Mesenchymal stem cell (in vitro differentiated cells and primary cell): ENCODE results near the gene AZGP1.
"Not testable (repeated sequence)": the region's sequence is repeated elsewhere in the genome, so short reads cannot be mapped to it uniquely, and the experiment has no call there.

ENCODE experiments used
- DNase-seq: peaks from one replicate; pipeline ENCODE4 v3.0.0-alpha.2; 2013
- H2AFZ ChIP-seq: one replicate; pipeline ENCODE4 v1.6.1; 2013; ENCODE audit warnings: low read depth, mild to moderate bottlenecking, control low read depth, inconsistent platforms, low read length, moderate library complexity
- H2AK5ac ChIP-seq: 2 replicates; pipeline ENCODE4 v1.6.1; 2013; ENCODE audit warnings: low read length, moderate library complexity, mild to moderate bottlenecking, inconsistent platforms; ENCODE audit not compliant: severe bottlenecking
- H2BK120ac ChIP-seq: one replicate; pipeline ENCODE4 v1.6.1; 2013; ENCODE audit warnings: low read depth, mild to moderate bottlenecking, inconsistent platforms, low read length, moderate library complexity
- H2BK12ac ChIP-seq, 2 experiments: one replicate each; pipeline ENCODE4 v1.6.1; 2013; ENCODE audit warnings: inconsistent platforms in 2 of 2, low read length in 2 of 2, mild to moderate bottlenecking in 2 of 2, moderate library complexity in 2 of 2, control low read depth in 1 of 2
- H2BK15ac ChIP-seq: one replicate; pipeline ENCODE4 v1.6.1; 2013; ENCODE audit warnings: mild to moderate bottlenecking, low read depth, inconsistent platforms; ENCODE audit not compliant: poor library complexity, severe bottlenecking
- H2BK5ac ChIP-seq: 2 replicates; pipeline ENCODE4 v1.6.1; 2013; ENCODE audit warnings: low read depth, mild to moderate bottlenecking, low read length, control low read depth, inconsistent platforms; ENCODE audit not compliant: poor library complexity, severe bottlenecking
- H3K14ac ChIP-seq, 2 experiments: one replicate each; pipeline ENCODE4 v1.6.1; 2013; ENCODE audit warnings: inconsistent platforms in 2 of 2, low read length in 2 of 2, control low read depth in 1 of 2, mild to moderate bottlenecking in 1 of 2, moderate library complexity in 1 of 2
- H3K18ac ChIP-seq, 2 experiments: one replicate each; pipeline ENCODE4 v1.6.1; 2013; ENCODE audit warnings: inconsistent platforms in 2 of 2, low read length in 2 of 2, control low read depth in 1 of 2, low read depth in 1 of 2, mild to moderate bottlenecking in 1 of 2
- H3K23ac ChIP-seq, 2 experiments: one replicate each; pipeline ENCODE4 v1.6.1; 2013; ENCODE audit warnings: inconsistent platforms in 2 of 2, low read length in 2 of 2, mild to moderate bottlenecking in 2 of 2, moderate library complexity in 2 of 2, control low read depth in 1 of 2
- H3K27ac ChIP-seq: 2 replicates; pipeline ENCODE4 v1.5.1; 2013; ENCODE audit warnings: mild to moderate bottlenecking, moderate library complexity, low read length, control low read depth, inconsistent platforms; ENCODE audit not compliant: poor library complexity, severe bottlenecking
- H3K27me3 ChIP-seq, 2 experiments: 2 replicates each; pipeline versions ENCODE4 v1.6.1 to v1.7.0; 2013; ENCODE audit warnings: low read length in 2 of 2, mild to moderate bottlenecking in 2 of 2, moderate library complexity in 2 of 2, control low read depth in 1 of 2, inconsistent platforms in 1 of 2; ENCODE audit not compliant: control insufficient read depth in 1 of 2, insufficient read depth in 1 of 2
- H3K36me3 ChIP-seq, 2 experiments: 2 replicates each; pipeline versions ENCODE4 v1.6.1 to v1.7.0; 2013; ENCODE audit warnings: low read length in 2 of 2, control low read depth in 1 of 2, inconsistent platforms in 1 of 2, low read depth in 1 of 2, mild to moderate bottlenecking in 1 of 2; ENCODE audit not compliant: insufficient read depth in 2 of 2, control insufficient read depth in 1 of 2
- H3K4ac ChIP-seq, 2 experiments: one replicate each; pipeline ENCODE4 v1.6.1; 2013; ENCODE audit warnings: inconsistent platforms in 2 of 2, low read length in 2 of 2, mild to moderate bottlenecking in 2 of 2, moderate library complexity in 2 of 2, control low read depth in 1 of 2, low read depth in 1 of 2
- H3K4me1 ChIP-seq: 2 replicates; pipeline ENCODE4 v1.6.1; 2013; ENCODE audit warnings: low read depth, low read length, control low read depth; ENCODE audit not compliant: control insufficient read depth, insufficient read depth
- H3K4me2 ChIP-seq: 2 replicates; pipeline ENCODE4 v1.6.1; 2013; ENCODE audit warnings: low read length, mild to moderate bottlenecking, inconsistent platforms; ENCODE audit not compliant: poor library complexity, severe bottlenecking
- H3K4me3 ChIP-seq, 2 experiments: 2 replicates each; pipeline versions ENCODE4 v1.5.1 to v1.7.0; 2013; ENCODE audit warnings: low read length in 2 of 2, mild to moderate bottlenecking in 2 of 2, control low read depth in 1 of 2, low read depth in 1 of 2; ENCODE audit not compliant: insufficient read depth in 1 of 2
- H3K79me1 ChIP-seq: replicated peaks from 2 replicates; pipeline ENCODE4 v1.6.1; 2013; ENCODE audit warnings: mild to moderate bottlenecking, control low read depth, low read length, inconsistent platforms; ENCODE audit not compliant: poor library complexity, severe bottlenecking
- H3K9ac ChIP-seq: 2 replicates; pipeline ENCODE4 v1.7.0; 2013; ENCODE audit warnings: mild to moderate bottlenecking, low read length, moderate library complexity
- H3K9me3 ChIP-seq: 2 replicates; pipeline ENCODE4 v1.7.0; 2013; ENCODE audit warnings: mild to moderate bottlenecking, low read length; ENCODE audit not compliant: control insufficient read depth
- H4K8ac ChIP-seq: one replicate; pipeline ENCODE4 v1.6.1; 2013; ENCODE audit warnings: inconsistent platforms, mild to moderate bottlenecking, low read length, moderate library complexity
- H4K91ac ChIP-seq: one replicate; pipeline ENCODE4 v1.6.1; 2013; ENCODE audit warnings: mild to moderate bottlenecking, low read length, inconsistent platforms
- WGBS: methylation state at CpG from one replicate; pipeline ENCODE4 v1.1.7; 2013; ENCODE audit warnings: mixed read lengths; 5-methylcytosine and 5-hydroxymethylcytosine counted together

The AZGP1 gene

GRCh38 chr7:99954643-99955042, 21.2 kb downstream of the AZGP1 start:
- H3K4me3 ChIP-seq, H3K18ac ChIP-seq, H3K9ac ChIP-seq, H2BK12ac ChIP-seq, H3K9me3 ChIP-seq, H2AFZ ChIP-seq, H3K4me1 ChIP-seq, H2BK120ac ChIP-seq, H4K8ac ChIP-seq, H3K23ac ChIP-seq, H3K14ac ChIP-seq, H3K4ac ChIP-seq, H2BK15ac ChIP-seq, H3K79me1 ChIP-seq, H3K4me2 ChIP-seq, H2AK5ac ChIP-seq, H4K91ac ChIP-seq, H2BK5ac ChIP-seq, H3K36me3 ChIP-seq, DNase-seq, H3K27ac ChIP-seq: not testable (repeated sequence)
- WGBS, result 93% methylated on average over 4 of the region's 7 CpGs
- H3K27me3 ChIP-seq, result peaks cover 3 to 43% of the 10 kb centered on the region in 2 experiments

DNA sequence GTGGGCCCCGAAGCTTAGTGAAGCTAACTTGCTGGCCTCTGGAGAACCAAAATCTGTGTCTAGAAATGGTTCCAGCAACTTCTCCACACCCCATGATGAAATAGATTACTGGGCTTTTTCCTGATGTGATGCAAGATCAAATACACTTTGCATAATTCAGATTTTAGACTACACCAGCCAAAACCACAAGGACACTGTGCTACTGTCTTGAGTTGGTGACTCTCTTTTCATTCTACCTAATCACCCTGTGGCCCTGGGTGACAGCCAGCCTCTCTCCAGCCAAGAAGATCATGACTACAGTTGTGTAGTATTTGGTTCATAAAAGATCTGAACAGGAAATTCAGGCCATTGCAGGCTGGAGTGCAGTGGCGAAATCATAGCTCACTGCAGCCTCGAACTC, 22.2 kb downstream of the AZGP1 start:
- Histone ChIP-seq H2BK15ac (no peak overlapping the region), H2AFZ (no peak overlapping the region), H4K91ac (no peak overlapping the region), H3K9me3 (peaks cover 4% of the 10 kb centered on the region), H3K4ac (no peak overlapping the region), H3K4me1 (no peaks in the 10 kb centered on the region), H4K8ac (no peak overlapping the region), H3K4me2 (no peak overlapping the region), H3K4me3 (no peak overlapping the region), H3K36me3 (no peaks in the 10 kb centered on the region), H2BK120ac (no peak overlapping the region), H3K27me3 (peaks cover 3 to 34% of the 10 kb centered on the region in 2 experiments), H3K27ac (no peak overlapping the region), H3K23ac (no peak overlapping the region), H3K9ac (no peak overlapping the region), H3K79me1 (no peaks in the 10 kb centered on the region), H2AK5ac (no peak overlapping the region), H3K18ac (no peak overlapping the region), H2BK5ac (no peak overlapping the region), H3K14ac (no peak overlapping the region), H2BK12ac (no peak overlapping the region)
- WGBS, result 79% methylated on average over 3 of the region's 3 CpGs
- DNase-seq, result no peak

DNA sequence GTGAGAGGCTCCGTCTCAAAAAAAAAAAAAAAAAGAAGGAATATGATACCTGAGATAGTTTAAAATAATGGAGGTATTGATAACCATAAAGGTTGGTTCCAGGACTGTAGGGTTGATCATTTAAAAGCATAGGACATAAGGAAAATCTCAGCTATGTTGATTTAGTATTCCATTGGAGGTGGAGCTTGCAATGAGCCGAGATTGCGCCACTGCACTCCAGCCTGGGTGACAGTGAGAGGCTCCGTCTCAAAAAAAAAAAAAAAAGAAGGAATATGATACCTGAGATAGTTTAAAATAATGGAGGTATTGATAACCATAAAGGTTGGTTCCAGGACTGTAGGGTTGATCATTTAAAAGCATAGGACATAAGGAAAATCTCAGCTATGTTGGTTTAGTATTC, 23.2 kb downstream of the AZGP1 start:
- H3K14ac ChIP-seq, H3K36me3 ChIP-seq, DNase-seq, H3K9me3 ChIP-seq, H3K4me2 ChIP-seq, H2BK15ac ChIP-seq, H3K9ac ChIP-seq, H3K79me1 ChIP-seq, H2BK12ac ChIP-seq, H3K4ac ChIP-seq, H4K8ac ChIP-seq, H2BK5ac ChIP-seq, H2AK5ac ChIP-seq, H3K4me1 ChIP-seq, H4K91ac ChIP-seq, H2AFZ ChIP-seq, H3K18ac ChIP-seq, H3K23ac ChIP-seq, H3K4me3 ChIP-seq, H2BK120ac ChIP-seq, H3K27ac ChIP-seq: not testable (repeated sequence)
- H3K27me3 ChIP-seq, result peaks cover 3 to 33% of the 10 kb centered on the region in 2 experiments
- 94% methylated on average over 4 of the region's 4 CpGs for WGBS

- not testable (repeated sequence) for H3K18ac ChIP-seq, H2BK5ac ChIP-seq, H2AFZ ChIP-seq, H2AK5ac ChIP-seq, H3K9ac ChIP-seq, H3K23ac ChIP-seq, H3K4ac ChIP-seq, H2BK12ac ChIP-seq, H2BK120ac ChIP-seq, H3K27ac ChIP-seq, H3K36me3 ChIP-seq, H4K8ac ChIP-seq, H2BK15ac ChIP-seq, H4K91ac ChIP-seq, H3K4me3 ChIP-seq, H3K4me1 ChIP-seq, H3K4me2 ChIP-seq, DNase-seq, H3K9me3 ChIP-seq, H3K79me1 ChIP-seq, H3K14ac ChIP-seq
- H3K27me3 ChIP-seq, result peaks cover 3 to 23% of the 10 kb centered on the region in 2 experiments
- 86% methylated on average over 5 of the region's 6 CpGs for WGBS
Measured at GRCh38 chr7:99950819-99951218, 25.0 kb downstream of the AZGP1 start.
